GM12891 (cell line): ENCODE measurements around the gene PTPRG.

ENCODE experiments used
- DNase-seq: peaks from one replicate; pipeline ENCODE4 v3.0.0; 2011; ENCODE audit warnings: low spot score; ENCODE audit not compliant: insufficient read length
- FAIRE-seq: peaks from 2 replicates; lab custom pipeline; 2011; peaks lifted over from hg19 to GRCh38; lab: Jason Lieb, UNC
- PAX5 ChIP-seq: IDR thresholded peaks from 2 replicates; pipeline ENCODE4 v1.6.1; 2011; ENCODE audit warnings: low read length, moderate library complexity, mild to moderate bottlenecking; ENCODE audit not compliant: insufficient read depth, severe bottlenecking
- POLR2A ChIP-seq: IDR thresholded peaks from 2 replicates; pipeline ENCODE4 v1.6.1; 2011; ENCODE audit warnings: low read depth, low read length, control low read depth
- POLR2AphosphoS5 ChIP-seq: IDR thresholded peaks from 2 replicates; pipeline ENCODE4 v1.6.1; 2011; ENCODE audit warnings: low read depth, low read length, control low read depth
- POU2F2 ChIP-seq: IDR thresholded peaks from 2 replicates; pipeline ENCODE4 v1.6.1; 2011; ENCODE audit warnings: low read depth, mild to moderate bottlenecking, control low read depth, low read length, moderate library complexity
- SPI1 ChIP-seq: IDR thresholded peaks from 2 replicates; pipeline ENCODE4 v1.6.1; 2011; ENCODE audit warnings: low read depth, low read length, control low read depth
- TAF1 ChIP-seq: IDR thresholded peaks from 2 replicates; pipeline ENCODE4 v1.6.1; 2011; ENCODE audit warnings: low read depth, low read length, control low read depth

PTPRG gene

GRCh38 chr3:61774279-61774890 is 213.0 kb downstream of the PTPRG start:
- TF ChIP-seq POLR2A = no peak
- no peak for TF ChIP-seq TAF1
- no peak for TF ChIP-seq POU2F2
- no peak for TF ChIP-seq SPI1
- no peak for TF ChIP-seq PAX5
- TF ChIP-seq POLR2AphosphoS5 = no peak
- FAIRE-seq (no peak), DNase-seq (no peak)

GRCh38 chr3:61776390-61776789 is 215.0 kb downstream of the PTPRG start:
- TF ChIP-seq SPI1 = no peak
- TF ChIP-seq POLR2AphosphoS5 = no peak
- no peak for TF ChIP-seq POLR2A
- TF ChIP-seq POU2F2 = no peak
- no peak for TF ChIP-seq PAX5
- no peak for TF ChIP-seq TAF1
- DNase-seq (no peak), FAIRE-seq (no peak)

- FAIRE-seq (no peak), DNase-seq (no peak)
- TF ChIP-seq POU2F2 (no peak), POLR2AphosphoS5 (no peak), SPI1 (no peak), TAF1 (no peak), PAX5 (no peak), POLR2A (no peak)
Measured at GRCh38 chr3:61777483-61777882, 216.1 kb downstream of the PTPRG start.

GRCh38 chr3:61778095-61778494 is 216.7 kb downstream of the PTPRG start:
- TF ChIP-seq POLR2A (no peak), POU2F2 (no peak), TAF1 (no peak), PAX5 (no peak), SPI1 (no peak), POLR2AphosphoS5 (no peak)
- FAIRE-seq (no peak), DNase-seq (no peak)

GRCh38 chr3:61780016-61780415 is 218.6 kb downstream of the PTPRG start:
- DNase-seq (no peak), FAIRE-seq (no peak)
- TF ChIP-seq POU2F2 = no peak
- no peak for TF ChIP-seq TAF1
- no peak for TF ChIP-seq POLR2AphosphoS5
- TF ChIP-seq SPI1 = no peak
- no peak for TF ChIP-seq PAX5
- no peak for TF ChIP-seq POLR2A

- TF ChIP-seq TAF1 = no peak
- no peak for TF ChIP-seq POU2F2
- no peak for TF ChIP-seq SPI1
- no peak for TF ChIP-seq POLR2AphosphoS5
- no peak for TF ChIP-seq PAX5
- no peak for FAIRE-seq
- no peak for DNase-seq
Measured at GRCh38 chr3:61780455-61781228, 219.3 kb downstream of the PTPRG start.

- FAIRE-seq (no peak), DNase-seq (no peak)
- TF ChIP-seq POU2F2 (no peak), POLR2AphosphoS5 (no peak), POLR2A (no peak), TAF1 (no peak), SPI1 (no peak), PAX5 (no peak)
Measured at GRCh38 chr3:61783993-61784718, 222.8 kb downstream of the PTPRG start.

GRCh38 chr3:61788623-61789507 is 227.5 kb downstream of the PTPRG start:
- no peak for TF ChIP-seq PAX5
- no peak for FAIRE-seq
- DNase-seq = no peak

GRCh38 chr3:61789861-61790260 is 228.5 kb downstream of the PTPRG start:
- peak; percentile 48 for FAIRE-seq
- no peak for DNase-seq
- TF ChIP-seq TAF1 (no peak), SPI1 (no peak), POLR2A (no peak), POU2F2 (no peak), PAX5 (no peak), POLR2AphosphoS5 (no peak)

GRCh38 chr3:61790411-61790810 is 229.0 kb downstream of the PTPRG start:
- TF ChIP-seq TAF1 (no peak), POU2F2 (no peak), POLR2A (no peak), PAX5 (no peak), POLR2AphosphoS5 (no peak)
- FAIRE-seq = no peak
- no peak for DNase-seq
